Nucleus accumbens (tissue), 56 donors: ENCODE results near the gene SIPA1.
A peak's percentile ranks its signal among the peaks of the same experiment; 100 is the strongest.
"Not testable (repeated sequence)": the region's sequence is repeated elsewhere in the genome, so short reads cannot be mapped to it uniquely, and the experiment has no call there.

Source experiments
- DNase-seq, 56 donors: peaks; one replicate each; lab custom pipeline; 2025; lab: John Stamatoyannopoulos, UW

SIPA1 gene

GRCh38 chr11:65622011-65622410 lies 15.9 kb upstream of the SIPA1 start:
- DNase-seq = no peak

- no peak for DNase-seq
Observed at GRCh38 chr11:65623177-65623576, 14.7 kb upstream of the SIPA1 start.

- no peak for DNase-seq
Observed at GRCh38 chr11:65623852-65624616, 13.9 kb upstream of the SIPA1 start.

GRCh38 chr11:65624931-65625627 lies 12.8 kb upstream of the SIPA1 start:
- no peak for DNase-seq

GRCh38 chr11:65625628-65626342 lies 12.1 kb upstream of the SIPA1 start:
- DNase-seq = peak in 50 of 56 donors; percentile 11 to 78 (median 49)

- no peak for DNase-seq
Observed at GRCh38 chr11:65627202-65627601, 10.7 kb upstream of the SIPA1 start.

- DNase-seq = no peak
Observed at GRCh38 chr11:65629579-65629978, 8.3 kb upstream of the SIPA1 start.

GRCh38 chr11:65630215-65630614 lies 7.7 kb upstream of the SIPA1 start:
- DNase-seq = no peak

GRCh38 chr11:65633390-65634108 lies 4.4 kb upstream of the SIPA1 start:
- DNase-seq = no peak

GRCh38 chr11:65634109-65634436 lies 3.8 kb upstream of the SIPA1 start:
- no peak for DNase-seq

GRCh38 chr11:65634440-65634839 lies 3.5 kb upstream of the SIPA1 start:
- no peak for DNase-seq

GRCh38 chr11:65634905-65635731 lies 2.8 kb upstream of the SIPA1 start:
- no peak for DNase-seq

- DNase-seq = no peak
Observed at GRCh38 chr11:65636108-65637031, 1.5 kb upstream of the SIPA1 start.

GRCh38 chr11:65637032-65637557 lies 806 bp upstream of the SIPA1 start:
- DNase-seq = no peak

GRCh38 chr11:65639228-65639597 lies 1.3 kb downstream of the SIPA1 start:
- DNase-seq = not testable (repeated sequence)

- peak in 14 of 56 donors; percentile 17 to 56 (median 31) for DNase-seq
Observed at GRCh38 chr11:65639623-65640482, 2.0 kb downstream of the SIPA1 start.

GRCh38 chr11:65640483-65641296 lies 2.8 kb downstream of the SIPA1 start:
- DNase-seq = peak in 26 of 56 donors; percentile 6 to 59 (median 34)
